ENCODE data around the gene TSPAN11.
"Not testable (repeated sequence)": the region's sequence is repeated elsewhere in the genome, so short reads cannot be mapped to it uniquely, and the experiment has no call there.

TSPAN11 gene, protein sequence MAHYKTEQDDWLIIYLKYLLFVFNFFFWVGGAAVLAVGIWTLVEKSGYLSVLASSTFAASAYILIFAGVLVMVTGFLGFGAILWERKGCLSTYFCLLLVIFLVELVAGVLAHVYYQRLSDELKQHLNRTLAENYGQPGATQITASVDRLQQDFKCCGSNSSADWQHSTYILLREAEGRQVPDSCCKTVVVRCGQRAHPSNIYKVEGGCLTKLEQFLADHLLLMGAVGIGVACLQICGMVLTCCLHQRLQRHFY

GRCh38 chr12:30926243-30927221 lies at the start of gene TSPAN11:
TSS of gene TSPAN11 (plus strand) at chr12:30926748. CDS start at chr12:30953992, 27,244 bp downstream.
- no peak for DNase-seq

- no peak for DNase-seq
Observed at GRCh38 chr12:30877105-30877875, 49.3 kb upstream of the TSPAN11 start.

DNA sequence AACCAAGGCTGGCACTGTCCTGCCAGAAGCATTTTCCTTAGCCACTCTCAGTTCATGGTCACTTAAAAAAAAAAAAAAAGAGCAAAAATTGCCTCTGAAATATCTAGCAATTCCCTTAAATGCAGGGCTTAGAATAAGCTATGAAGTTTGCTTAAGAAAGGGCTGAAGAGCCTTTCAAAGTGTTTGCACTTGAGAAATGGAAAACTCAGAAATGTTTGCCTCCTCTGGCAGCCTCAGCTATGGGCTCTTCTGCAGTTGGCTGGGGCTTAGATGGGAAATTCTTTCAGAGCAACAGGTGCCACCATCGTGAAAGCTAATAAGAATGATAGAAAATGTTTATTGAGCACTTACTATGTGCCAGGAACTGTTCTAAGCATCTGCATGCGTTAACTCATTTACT lies 48.5 kb upstream of the TSPAN11 start:
- DNase-seq: no peak

GRCh38 chr12:30880061-30880460 lies 46.5 kb upstream of the TSPAN11 start:
- DNase-seq: no peak

- no peak for DNase-seq
Observed at GRCh38 chr12:30880813-30881212, 45.7 kb upstream of the TSPAN11 start.

GRCh38 chr12:30882706-30883105 lies 43.8 kb upstream of the TSPAN11 start:
- DNase-seq: no peak

- DNase-seq: no peak
Observed at GRCh38 chr12:30884799-30885198, 41.7 kb upstream of the TSPAN11 start.

GRCh38 chr12:30885321-30885720 lies 41.2 kb upstream of the TSPAN11 start:
- no peak for DNase-seq

GRCh38 chr12:30887226-30887625 lies 39.3 kb upstream of the TSPAN11 start:
- no peak for DNase-seq

DNA sequence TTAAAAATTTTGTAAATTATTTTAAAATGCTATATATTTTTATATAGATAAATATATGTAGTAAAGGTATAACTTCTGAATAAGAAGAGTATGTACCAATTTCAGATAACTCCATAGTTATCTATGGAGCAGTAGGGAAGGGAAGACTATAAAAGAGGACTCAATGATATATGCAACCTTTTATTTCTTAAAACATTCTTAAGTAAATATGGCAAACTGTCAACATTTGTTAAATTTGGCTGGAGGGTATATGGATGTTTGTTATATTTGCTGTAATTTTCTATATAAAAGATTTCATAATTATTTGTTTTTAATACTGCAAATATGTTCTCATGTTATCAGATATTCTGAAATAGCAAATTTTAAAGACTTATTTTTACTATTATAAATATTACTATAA lies 38.3 kb upstream of the TSPAN11 start:
- no peak for DNase-seq

- DNase-seq: not testable (repeated sequence)
Observed at GRCh38 chr12:30894531-30894930, 32.0 kb upstream of the TSPAN11 start.

- no peak for DNase-seq
Observed at GRCh38 chr12:30896461-30896860, 30.1 kb upstream of the TSPAN11 start.

- no peak for DNase-seq
Observed at GRCh38 chr12:30898846-30899245, 27.7 kb upstream of the TSPAN11 start.

DNA sequence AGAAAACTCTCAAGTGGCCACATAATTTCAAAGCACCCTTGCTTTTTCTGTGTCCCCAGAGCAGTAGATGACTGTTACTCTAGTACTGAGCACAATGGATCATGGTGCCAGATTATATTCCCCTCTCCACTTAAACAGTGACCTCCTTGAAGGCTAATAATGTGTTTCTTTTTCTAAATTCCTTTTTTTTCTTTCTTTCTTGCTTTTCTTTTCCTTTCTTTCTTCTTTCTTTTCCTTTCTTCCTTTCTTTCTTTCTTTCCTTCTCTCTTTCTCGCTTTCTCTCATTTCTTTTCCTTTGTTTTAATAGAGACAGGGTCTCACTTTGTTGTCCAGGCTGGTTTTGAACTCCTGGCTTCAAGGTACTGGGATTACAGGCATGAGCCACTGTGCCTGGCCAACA lies 26.2 kb upstream of the TSPAN11 start:
- DNase-seq: no peak

- DNase-seq: no peak
Observed at GRCh38 chr12:30902001-30902400, 24.5 kb upstream of the TSPAN11 start.

DNA sequence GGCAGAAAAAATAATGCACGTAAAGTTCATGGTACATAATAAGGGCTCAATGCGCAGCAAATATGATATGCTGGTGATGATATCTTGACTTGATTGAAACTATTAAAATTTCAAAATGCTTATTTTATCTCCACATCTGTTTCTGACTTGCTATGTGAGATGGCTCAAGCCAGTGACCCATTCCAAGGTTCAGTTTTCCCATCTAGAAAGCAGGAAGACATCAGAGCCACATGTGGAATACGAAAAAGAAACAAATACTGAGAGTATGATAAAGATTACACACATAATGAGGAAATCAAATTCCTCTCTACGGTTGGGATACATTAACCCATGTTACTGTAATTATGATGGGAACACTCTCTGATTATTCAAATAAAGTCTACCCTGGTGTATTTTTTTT lies 24.0 kb upstream of the TSPAN11 start:
- DNase-seq: no peak

- no peak for DNase-seq
Observed at GRCh38 chr12:30905463-30906009, 21.0 kb upstream of the TSPAN11 start.

GRCh38 chr12:30908076-30908721 lies 18.3 kb upstream of the TSPAN11 start:
- no peak for DNase-seq

DNA sequence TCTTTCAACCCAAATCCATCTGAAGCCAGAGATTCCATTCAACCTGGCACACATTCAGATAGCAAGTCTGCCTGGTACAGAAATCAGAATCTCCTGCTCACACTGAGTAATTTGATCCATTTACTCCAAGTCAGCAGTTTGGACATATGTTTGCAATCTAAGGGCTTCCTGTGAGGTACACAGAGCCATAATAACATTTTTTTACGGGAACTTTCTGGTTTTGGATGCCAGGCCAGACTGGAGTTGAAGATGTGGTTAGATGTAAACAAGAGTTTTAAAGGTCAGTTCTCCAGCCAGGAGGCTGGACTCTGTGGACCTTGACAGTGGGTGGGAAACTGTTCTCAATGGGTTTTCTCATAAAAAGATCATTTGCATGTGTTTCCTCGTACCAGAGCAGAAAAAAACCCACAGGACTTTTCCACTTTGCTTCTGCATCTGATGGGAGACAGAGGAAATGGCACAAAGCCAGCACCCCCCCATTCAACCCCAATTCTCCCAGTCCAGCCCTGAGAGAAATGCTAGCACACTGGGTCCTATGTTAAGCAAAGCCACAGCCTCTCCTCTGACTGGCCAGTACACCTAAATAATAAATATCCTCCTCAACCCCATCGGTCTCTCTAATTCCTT lies 17.7 kb upstream of the TSPAN11 start:
- DNase-seq: no peak

DNA sequence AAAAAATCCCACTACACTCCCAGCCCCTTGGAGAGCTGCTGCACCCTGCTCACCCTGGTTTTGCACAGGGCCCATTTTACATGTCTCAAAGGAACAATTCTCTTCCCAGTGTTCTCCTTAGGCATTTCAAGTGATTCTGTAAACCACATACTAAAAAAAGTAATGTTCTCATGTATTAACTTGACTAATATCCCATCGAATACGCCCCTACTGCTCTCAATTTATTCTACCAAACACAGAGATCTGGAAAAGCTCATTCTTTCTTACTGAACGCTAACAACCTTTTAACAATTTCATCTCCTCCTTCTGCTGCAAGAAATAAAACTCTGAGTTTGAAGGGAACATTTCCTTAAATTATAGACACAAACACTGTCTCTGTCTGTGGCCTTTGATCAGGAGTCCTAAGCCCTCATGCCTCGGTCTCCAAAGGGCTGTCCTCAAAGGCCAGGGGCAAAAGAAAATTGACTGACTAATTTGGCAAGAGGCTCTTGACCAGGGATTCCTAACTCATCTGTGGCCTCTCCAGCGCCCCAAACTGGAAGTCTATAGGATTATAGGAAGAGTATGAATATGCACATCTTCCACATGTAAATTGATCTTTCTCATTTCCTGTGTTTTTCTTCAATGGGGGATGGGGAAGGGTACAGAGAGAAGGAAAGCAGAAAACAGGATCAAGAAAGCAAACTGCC lies 17.1 kb upstream of the TSPAN11 start:
- DNase-seq: no peak

DNA sequence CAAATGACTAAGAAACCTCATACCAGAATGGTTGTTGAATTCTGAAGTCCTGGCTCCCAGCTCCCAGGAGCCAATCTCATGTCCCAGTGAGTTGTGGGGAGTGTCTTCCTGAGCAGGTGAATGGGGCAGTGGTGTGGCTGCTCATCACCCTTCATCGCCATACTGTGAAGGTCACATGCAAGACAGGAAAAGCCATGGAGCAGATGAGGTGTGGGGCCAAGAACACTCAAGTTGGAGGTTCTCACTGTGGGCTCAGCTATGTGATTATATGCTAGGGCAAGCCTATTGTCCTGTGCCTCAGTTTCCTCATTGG lies 16.6 kb upstream of the TSPAN11 start:
- DNase-seq: no peak

DNA sequence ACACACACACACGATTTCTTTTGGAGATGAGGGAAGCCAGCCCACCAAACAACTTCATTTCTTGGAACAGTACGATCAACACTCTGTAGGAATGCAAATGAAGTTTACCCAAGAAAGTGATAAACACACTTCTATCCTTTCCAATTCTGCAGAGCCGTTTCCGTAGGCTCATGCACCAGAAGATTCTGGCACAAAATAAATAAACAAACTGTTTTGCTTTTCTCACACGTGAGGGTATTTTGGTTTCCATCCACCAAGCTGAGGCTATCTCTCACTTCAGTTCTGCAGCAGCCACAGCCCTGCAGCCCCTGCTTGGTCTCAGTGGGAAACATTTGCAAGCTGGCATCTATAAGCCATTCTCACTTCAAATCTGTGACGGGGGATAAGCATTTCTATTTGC lies 15.3 kb upstream of the TSPAN11 start:
- DNase-seq: no peak
